HepG2 (cell line): ENCODE results near the gene RAB32. TPM values are rescaled to one million over a fixed set of nuclear protein-coding genes. Genes with fewer than 3 reads are reported as not detected.

Experiments used
- ATM ChIP-seq: fragments of 450-650 bp; IDR thresholded peaks from 2 replicates; pipeline ENCODE4 v1.7.1; 2017; ENCODE audit warnings: mild to moderate bottlenecking, borderline replicate concordance
- BCLAF1 ChIP-seq: fragments of 450-650 bp; IDR thresholded peaks from 2 replicates; pipeline ENCODE4 v1.6.1; 2017; ENCODE audit warnings: mild to moderate bottlenecking
- DMAP1 ChIP-seq: IDR thresholded peaks from 2 replicates; pipeline ENCODE4 v1.6.1; 2016
- DMTF1 ChIP-seq: sonication (generic); formaldehyde crosslinking; IDR thresholded peaks from 2 replicates; pipeline ENCODE4 v1.4.0; 2020; ENCODE audit warnings: mild to moderate bottlenecking, missing genetic modification reagents
- ETV5 ChIP-seq: IDR thresholded peaks from 2 replicates; pipeline ENCODE4 v1.6.1; 2018; ENCODE audit warnings: missing biosample characterization, missing genetic modification reagents, inconsistent platforms, borderline replicate concordance
- GABPA ChIP-seq, 2 experiments: IDR thresholded peaks; 2 replicates each; pipeline ENCODE4 v1.6.1; 2011 to 2016; ENCODE audit warnings: low read depth in 2 of 2, low read length in 1 of 2, missing biosample characterization in 1 of 2, missing genetic modification characterization in 1 of 2
- GLI4 ChIP-seq: sonication (generic); formaldehyde crosslinking; IDR thresholded peaks from 2 replicates; pipeline ENCODE4 v1.5.1; 2020; ENCODE audit warnings: missing genetic modification reagents, mild to moderate bottlenecking, moderate library complexity, borderline replicate concordance
- GZF1 ChIP-seq: sonication (generic); formaldehyde crosslinking; IDR thresholded peaks from 2 replicates; pipeline ENCODE4 v1.5.1; 2020; ENCODE audit warnings: mild to moderate bottlenecking, missing genetic modification reagents
- HNF4A ChIP-seq: sonication (generic); formaldehyde crosslinking; IDR thresholded peaks from 2 replicates; pipeline ENCODE4 v1.4.0; 2020; ENCODE audit warnings: missing genetic modification reagents
- JUND ChIP-seq: sonication (generic); formaldehyde crosslinking; IDR thresholded peaks from 2 replicates; pipeline ENCODE4 v1.8.0; 2022; ENCODE audit warnings: mild to moderate bottlenecking, missing genetic modification reagents
- KDM2A ChIP-seq: sonication (generic); formaldehyde crosslinking; IDR thresholded peaks from 2 replicates; pipeline ENCODE4 v1.4.0; 2020; ENCODE audit warnings: low read depth, missing genetic modification reagents, borderline replicate concordance
- KLF13 ChIP-seq: sonication (generic); formaldehyde crosslinking; IDR thresholded peaks from 2 replicates; pipeline ENCODE4 v1.4.0; 2020; ENCODE audit warnings: mild to moderate bottlenecking, missing genetic modification reagents
- MXD4 ChIP-seq: IDR thresholded peaks from 2 replicates; pipeline ENCODE4 v1.6.1; 2016; ENCODE audit warnings: mild to moderate bottlenecking, missing biosample characterization, missing genetic modification reagents
- RFXAP ChIP-seq: sonication (generic); formaldehyde crosslinking; IDR thresholded peaks from 2 replicates; pipeline ENCODE4 v1.4.0; 2020; ENCODE audit warnings: missing genetic modification reagents, borderline replicate concordance
- ZBTB20 ChIP-seq: sonication (generic); formaldehyde crosslinking; IDR thresholded peaks from 2 replicates; pipeline ENCODE4 v1.8.1; 2023; ENCODE audit warnings: missing genetic modification reagents, low read depth, mild to moderate bottlenecking, borderline replicate concordance
- ZNF264 ChIP-seq: sonication (generic); formaldehyde crosslinking; IDR thresholded peaks from 2 replicates; pipeline ENCODE4 v1.4.0; 2020; ENCODE audit warnings: missing genetic modification reagents
- ZNF503 ChIP-seq: sonication (generic); formaldehyde crosslinking; IDR thresholded peaks from 2 replicates; pipeline ENCODE4 v1.4.0; 2020; ENCODE audit warnings: missing genetic modification reagents
- polyA plus RNA-seq, 8 experiments: library from polyadenylated mRNA; depleted of rRNA in 3 of 8; stranded (reverse) in 7 of 8; unstranded in 1 of 8; fragments of >200 nt; fragmentation: Illumina TruSeq in 4 of 8; extraction: Trizol in 4 of 8; gene quantifications; 2 replicates each; pipeline versions ENCODE4 v1.2.1 to v1.2.3, GENCODE V29; 2011 to 2016; ENCODE audit warnings: low read depth in 4 of 8, missing spikeins in 1 of 8, mixed read lengths in 1 of 8; ENCODE audit not compliant: insufficient read depth in 1 of 8
- total RNA-seq, 5 experiments: library from RNA; depleted of rRNA; stranded (reverse); fragments of >200 nt; fragmentation: Illumina TruSeq; extraction: Trizol; gene quantifications; 2 replicates each; pipeline ENCODE4 v1.2.3, GENCODE V29; 2016; ENCODE audit warnings: low read depth in 1 of 5

RAB32 gene
- total and polyA plus RNA-seq, 2 of the 13 experiments (the other 11 are each of a cell fraction or from before 2014, with no cell fraction given) = 43.7 to 93.9 TPM

- no peak for TF ChIP-seq KLF13 (CRISPR knock-in tag)
- TF ChIP-seq ZNF503 (CRISPR knock-in tag) = peak; percentile 54; the same call in 1 of the 2 replicates
- TF ChIP-seq GZF1 = peak; percentile 24; the same call in 1 of the 2 replicates
- no peak for TF ChIP-seq MXD4 (CRISPR knock-in tag)
- no peak for TF ChIP-seq ETV5
- TF ChIP-seq ATM = no peak
- TF ChIP-seq BCLAF1 = no peak
- peak; percentile 86 for TF ChIP-seq DMAP1 (CRISPR knock-in tag)
- TF ChIP-seq DMTF1 (CRISPR knock-in tag) = no peak
- TF ChIP-seq KDM2A = peak; percentile 34; the same call in 1 of the 2 replicates
- TF ChIP-seq ZNF264 = peak; percentile 59; the same call in 1 of the 2 replicates
- TF ChIP-seq JUND = no peak
- peak; percentile 41; the same call in 1 of the 2 replicates for TF ChIP-seq ZBTB20
- TF ChIP-seq HNF4A (CRISPR knock-in tag) = peak; percentile 92
- 0 out of 2 replicates have a peak, but pooled peaks have one; percentile 33 for TF ChIP-seq RFXAP (CRISPR knock-in tag)
- TF ChIP-seq GLI4 (CRISPR knock-in tag) = no peak; the same call in 1 of the 2 replicates
- no peak for TF ChIP-seq GABPA (IDR thresholded peaks at IDR 0.05; ENCODE audit: low read depth, low read length)
- TF ChIP-seq GABPA (CRISPR knock-in tag; IDR thresholded peaks at IDR 0.05; ENCODE audit: low read depth) = no peak
Observed at GRCh38 chr6:146543940-146544615, 445 bp downstream of the RAB32 start (continued).
